Loucy (cell line): Measurements from ENCODE around the gene HIBCH.

Source experiments
- H2AFZ ChIP-seq: fragments of 200-600 bp; sonication (generic); 2 replicates; pipeline ENCODE4 v1.6.0; 2016; ENCODE audit warnings: antibody characterized with exemption, mild to moderate bottlenecking, low read length, moderate library complexity
- H3F3A ChIP-seq: fragments of 200-600 bp; 2 replicates; pipeline ENCODE4 v1.6.0; 2016; ENCODE audit warnings: antibody characterized with exemption, low read depth, mild to moderate bottlenecking
- H3K27me3 ChIP-seq: fragments of 200-600 bp; sonication (generic); 2 replicates; pipeline ENCODE4 v1.6.1; 2014; ENCODE audit warnings: low read length, mild to moderate bottlenecking; ENCODE audit not compliant: insufficient read depth, poor library complexity, severe bottlenecking
- H3K36me3 ChIP-seq: fragments of 200-600 bp; sonication (generic); 2 replicates; pipeline ENCODE4 v1.6.1; 2016; ENCODE audit warnings: low read length; ENCODE audit not compliant: insufficient read depth
- H3K4me1 ChIP-seq: fragments of 200-600 bp; sonication (generic); 2 replicates; pipeline ENCODE4 v1.5.1; 2014; ENCODE audit warnings: low read length, mild to moderate bottlenecking; ENCODE audit not compliant: insufficient read depth, poor library complexity, severe bottlenecking
- H3K4me2 ChIP-seq: fragments of 200-600 bp; sonication (generic); 2 replicates; pipeline ENCODE4 v1.6.0; 2014; ENCODE audit warnings: antibody characterized with exemption, low read length, low read depth, mild to moderate bottlenecking; ENCODE audit not compliant: poor library complexity, severe bottlenecking
- H3K4me3 ChIP-seq: fragments of 200-600 bp; sonication (generic); 2 replicates; pipeline ENCODE4 v1.5.1; 2014; ENCODE audit warnings: low read length, mild to moderate bottlenecking, mixed read lengths; ENCODE audit not compliant: poor library complexity, severe bottlenecking
- H3K79me2 ChIP-seq: fragments of 200-600 bp; sonication (generic); 2 replicates; pipeline ENCODE4 v1.6.1; 2014; ENCODE audit warnings: low read length; ENCODE audit not compliant: insufficient read depth
- H3K9ac ChIP-seq: fragments of 200-600 bp; sonication (generic); 2 replicates; pipeline ENCODE4 v1.6.0; 2014; ENCODE audit warnings: mild to moderate bottlenecking, low read depth, low read length, moderate library complexity; ENCODE audit not compliant: poor library complexity, severe bottlenecking
- H3K9me2 ChIP-seq: fragments of 200-600 bp; sonication (generic); replicated peaks from 2 replicates; pipeline ENCODE4 v1.6.1; 2016; ENCODE audit warnings: low read depth, low read length, mixed read lengths
- H3K9me3 ChIP-seq: fragments of 200-600 bp; sonication (generic); 2 replicates; pipeline ENCODE4 v1.6.1; 2014; ENCODE audit warnings: mild to moderate bottlenecking, antibody characterized with exemption, low read length, low read depth; ENCODE audit not compliant: insufficient read depth
- H4K20me1 ChIP-seq: fragments of 200-600 bp; sonication (generic); 2 replicates; pipeline ENCODE4 v1.6.0; 2014; ENCODE audit warnings: antibody characterized with exemption, low read length, mild to moderate bottlenecking; ENCODE audit not compliant: insufficient read depth, poor library complexity, severe bottlenecking
- EZH2phosphoT487 ChIP-seq: fragments of 200-600 bp; IDR thresholded peaks from 2 replicates; pipeline ENCODE4 v1.6.1; 2018; ENCODE audit warnings: antibody characterized with exemption, mild to moderate bottlenecking, moderate library complexity, borderline replicate concordance
- TF ChIP-seq, protein P1 (sequence below): fragments of 200-600 bp; sonication (generic); conservative IDR thresholded peaks from 2 replicates; pipeline ENCODE4 v1.5.1; 2014; ENCODE audit warnings: mild to moderate bottlenecking, antibody characterized with exemption, low read length

HIBCH gene

DNA sequence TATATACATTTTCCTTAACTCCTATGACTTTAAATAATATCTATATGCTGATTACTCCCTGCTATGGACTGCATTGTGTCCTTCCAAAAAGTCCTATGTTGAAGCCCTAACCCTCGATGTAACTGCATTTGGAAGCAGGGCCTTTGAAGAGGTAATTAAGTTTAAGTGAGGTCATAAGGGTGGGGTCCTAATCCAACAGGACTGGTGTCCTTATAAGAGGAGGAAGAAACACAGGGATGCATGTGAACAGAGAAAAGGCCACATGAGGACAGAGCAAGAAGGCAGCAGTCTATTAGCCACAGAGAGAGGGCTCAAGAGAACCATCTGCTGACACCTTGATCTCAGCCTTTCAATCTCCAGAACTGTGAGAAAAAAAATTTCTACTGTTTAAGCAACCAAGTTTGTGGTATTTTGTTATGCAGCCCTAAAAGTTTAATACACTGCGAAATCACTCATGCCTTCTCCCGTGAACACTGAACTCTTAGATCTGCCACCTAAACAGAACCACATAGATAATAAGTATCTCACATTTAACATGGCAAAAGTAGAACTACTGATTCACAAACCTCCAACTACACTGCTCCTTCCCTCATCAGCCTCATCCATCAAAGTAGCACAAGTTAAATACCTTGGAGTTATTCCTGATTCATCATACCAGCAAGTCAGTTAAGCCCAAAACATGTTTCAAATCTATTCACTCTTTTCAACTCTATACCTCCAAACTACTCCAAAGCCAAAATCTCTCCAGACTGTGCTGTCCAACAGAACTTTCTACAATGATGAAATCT is 65.4 kb downstream of the HIBCH start:
- Histone ChIP-seq H2AFZ (no peak overlapping the region), H3K79me2 (no peaks in the 10 kb centered on the region), H3K4me3 (no peak overlapping the region), H3K4me1 (no peaks in the 10 kb centered on the region), H3K36me3 (peaks cover 67% of the 10 kb centered on the region), H3K9ac (no peak overlapping the region), H3F3A (no peaks in the 10 kb centered on the region), H4K20me1 (no peaks in the 10 kb centered on the region), H3K9me3 (peaks cover 8% of the 10 kb centered on the region; the same call in 1 of the 2 replicates), H3K9me2 (no peaks in the 10 kb centered on the region), H3K4me2 (no peak overlapping the region), H3K27me3 (no peaks in the 10 kb centered on the region)
- no peak for TF ChIP-seq EZH2phosphoT487
- TF ChIP-seq, protein P1, sequence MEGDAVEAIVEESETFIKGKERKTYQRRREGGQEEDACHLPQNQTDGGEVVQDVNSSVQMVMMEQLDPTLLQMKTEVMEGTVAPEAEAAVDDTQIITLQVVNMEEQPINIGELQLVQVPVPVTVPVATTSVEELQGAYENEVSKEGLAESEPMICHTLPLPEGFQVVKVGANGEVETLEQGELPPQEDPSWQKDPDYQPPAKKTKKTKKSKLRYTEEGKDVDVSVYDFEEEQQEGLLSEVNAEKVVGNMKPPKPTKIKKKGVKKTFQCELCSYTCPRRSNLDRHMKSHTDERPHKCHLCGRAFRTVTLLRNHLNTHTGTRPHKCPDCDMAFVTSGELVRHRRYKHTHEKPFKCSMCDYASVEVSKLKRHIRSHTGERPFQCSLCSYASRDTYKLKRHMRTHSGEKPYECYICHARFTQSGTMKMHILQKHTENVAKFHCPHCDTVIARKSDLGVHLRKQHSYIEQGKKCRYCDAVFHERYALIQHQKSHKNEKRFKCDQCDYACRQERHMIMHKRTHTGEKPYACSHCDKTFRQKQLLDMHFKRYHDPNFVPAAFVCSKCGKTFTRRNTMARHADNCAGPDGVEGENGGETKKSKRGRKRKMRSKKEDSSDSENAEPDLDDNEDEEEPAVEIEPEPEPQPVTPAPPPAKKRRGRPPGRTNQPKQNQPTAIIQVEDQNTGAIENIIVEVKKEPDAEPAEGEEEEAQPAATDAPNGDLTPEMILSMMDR, result no peak

DNA sequence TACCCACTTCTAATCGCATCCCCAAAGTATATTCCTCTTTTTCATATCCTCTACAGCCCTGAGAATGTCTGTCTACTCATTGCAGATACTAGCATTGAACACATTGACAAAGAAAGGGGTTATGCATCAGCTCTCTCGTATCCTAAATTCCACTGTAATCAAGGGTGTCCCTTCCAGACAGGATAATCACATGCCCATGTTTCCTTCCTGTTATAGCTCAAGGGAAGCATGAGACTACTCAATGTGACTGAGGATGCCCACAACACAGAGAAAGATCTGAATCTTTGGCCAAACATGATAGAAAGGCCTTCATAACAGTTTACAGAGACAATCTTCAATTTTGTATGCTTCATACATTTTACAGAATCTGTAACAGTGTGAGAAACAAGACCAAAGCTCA is 69.2 kb downstream of the HIBCH start:
- H3K9me2 ChIP-seq, result no peaks in the 10 kb centered on the region
- H3K4me2 ChIP-seq, result no peak overlapping the region
- H3K9ac ChIP-seq, result no peak overlapping the region
- H3F3A ChIP-seq, result no peaks in the 10 kb centered on the region
- TF ChIP-seq EZH2phosphoT487, result no peak
- TF ChIP-seq, protein P1, result no peak
- no peaks in the 10 kb centered on the region for H4K20me1 ChIP-seq
- H2AFZ ChIP-seq, result no peak overlapping the region
- no peaks in the 10 kb centered on the region for H3K27me3 ChIP-seq
- H3K4me3 ChIP-seq, result no peak overlapping the region
- no peaks in the 10 kb centered on the region for H3K9me3 ChIP-seq
- H3K36me3 ChIP-seq, result peaks cover 36% of the 10 kb centered on the region; the same call in 1 of the 2 replicates
- H3K79me2 ChIP-seq, result no peaks in the 10 kb centered on the region
- H3K4me1 ChIP-seq, result no peaks in the 10 kb centered on the region

DNA sequence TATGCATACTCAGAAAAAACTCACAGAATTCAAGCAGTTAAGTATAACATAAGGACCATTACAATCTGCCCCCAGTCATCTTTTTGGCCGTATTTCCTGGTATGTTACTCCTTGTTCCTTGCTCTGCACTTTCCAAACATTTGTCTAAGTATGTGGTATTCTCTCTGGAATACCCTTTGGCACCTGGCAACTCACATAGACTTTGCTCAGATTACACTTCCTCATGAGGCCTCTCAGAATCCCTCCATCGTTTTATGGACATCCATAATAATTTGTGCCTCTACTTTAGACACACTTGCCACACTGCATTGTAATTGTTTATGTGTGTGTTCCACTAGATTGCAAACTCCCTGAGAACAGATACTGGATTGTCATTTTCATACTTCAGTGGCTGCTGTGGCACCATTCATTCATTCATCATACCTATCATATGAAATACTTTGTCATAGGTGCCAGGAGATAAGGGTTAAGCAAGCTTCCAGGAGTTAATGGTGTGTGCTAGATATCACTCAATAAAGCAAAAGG is 84.0 kb downstream of the HIBCH start:
- Histone ChIP-seq H3K79me2 (no peaks in the 10 kb centered on the region), H3K4me1 (no peaks in the 10 kb centered on the region), H3K4me2 (no peak overlapping the region), H3K27me3 (no peaks in the 10 kb centered on the region), H2AFZ (no peak overlapping the region), H3F3A (no peaks in the 10 kb centered on the region), H3K36me3 (no peaks in the 10 kb centered on the region), H3K9me3 (no peaks in the 10 kb centered on the region), H3K4me3 (no peak overlapping the region), H4K20me1 (no peaks in the 10 kb centered on the region), H3K9me2 (no peaks in the 10 kb centered on the region), H3K9ac (no peak overlapping the region)
- TF ChIP-seq, protein P1, result no peak
- no peak for TF ChIP-seq EZH2phosphoT487
